NCI-H1105 (cell line): Measurements from ENCODE around the gene CCDC178.
"Not testable (repeated sequence)": the region's sequence is repeated elsewhere in the genome, so short reads cannot be mapped to it uniquely, and the experiment has no call there.

Experiments
- DNase-seq: peaks from one replicate; lab custom pipeline; 2025; lab: John Stamatoyannopoulos, UW

The CCDC178 gene, protein sequence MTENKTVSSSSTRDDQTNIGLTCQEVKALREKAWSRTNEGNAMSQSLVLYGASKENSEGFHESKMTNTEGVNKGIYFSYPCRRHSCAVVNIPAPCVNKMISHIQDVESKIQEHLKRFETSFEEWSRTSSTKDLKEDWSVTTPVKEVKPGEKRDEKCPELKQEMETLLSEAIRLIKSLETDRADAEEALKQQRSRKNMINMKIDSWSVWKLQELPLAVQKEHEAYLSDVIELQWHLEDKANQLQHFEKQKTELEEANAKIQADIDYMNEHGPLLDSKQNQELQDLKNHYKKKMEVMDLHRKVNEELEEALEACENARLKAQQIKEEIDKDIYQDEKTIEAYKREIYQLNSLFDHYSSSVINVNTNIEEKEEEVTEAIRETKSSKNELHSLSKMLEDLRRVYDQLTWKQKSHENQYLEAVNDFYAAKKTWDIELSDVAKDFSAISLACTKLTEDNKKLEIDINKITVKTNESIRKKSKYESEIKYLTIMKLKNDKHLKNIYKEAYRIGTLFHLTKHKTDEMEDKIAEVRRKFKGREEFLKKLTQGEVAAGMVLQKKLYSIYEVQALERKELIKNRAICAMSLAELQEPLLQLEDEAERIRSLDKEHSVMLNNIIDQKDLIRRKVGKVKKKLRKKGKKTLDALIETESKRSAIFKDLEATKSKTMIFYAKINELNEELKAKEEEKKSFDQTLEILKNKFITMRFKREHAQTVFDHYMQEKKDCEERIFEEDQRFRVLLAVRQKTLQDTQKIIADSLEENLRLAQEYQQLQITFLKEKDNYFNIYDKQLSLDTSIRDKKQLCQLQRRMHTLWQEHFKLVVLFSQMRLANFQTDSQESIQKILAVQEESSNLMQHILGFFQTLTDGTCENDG

DNA sequence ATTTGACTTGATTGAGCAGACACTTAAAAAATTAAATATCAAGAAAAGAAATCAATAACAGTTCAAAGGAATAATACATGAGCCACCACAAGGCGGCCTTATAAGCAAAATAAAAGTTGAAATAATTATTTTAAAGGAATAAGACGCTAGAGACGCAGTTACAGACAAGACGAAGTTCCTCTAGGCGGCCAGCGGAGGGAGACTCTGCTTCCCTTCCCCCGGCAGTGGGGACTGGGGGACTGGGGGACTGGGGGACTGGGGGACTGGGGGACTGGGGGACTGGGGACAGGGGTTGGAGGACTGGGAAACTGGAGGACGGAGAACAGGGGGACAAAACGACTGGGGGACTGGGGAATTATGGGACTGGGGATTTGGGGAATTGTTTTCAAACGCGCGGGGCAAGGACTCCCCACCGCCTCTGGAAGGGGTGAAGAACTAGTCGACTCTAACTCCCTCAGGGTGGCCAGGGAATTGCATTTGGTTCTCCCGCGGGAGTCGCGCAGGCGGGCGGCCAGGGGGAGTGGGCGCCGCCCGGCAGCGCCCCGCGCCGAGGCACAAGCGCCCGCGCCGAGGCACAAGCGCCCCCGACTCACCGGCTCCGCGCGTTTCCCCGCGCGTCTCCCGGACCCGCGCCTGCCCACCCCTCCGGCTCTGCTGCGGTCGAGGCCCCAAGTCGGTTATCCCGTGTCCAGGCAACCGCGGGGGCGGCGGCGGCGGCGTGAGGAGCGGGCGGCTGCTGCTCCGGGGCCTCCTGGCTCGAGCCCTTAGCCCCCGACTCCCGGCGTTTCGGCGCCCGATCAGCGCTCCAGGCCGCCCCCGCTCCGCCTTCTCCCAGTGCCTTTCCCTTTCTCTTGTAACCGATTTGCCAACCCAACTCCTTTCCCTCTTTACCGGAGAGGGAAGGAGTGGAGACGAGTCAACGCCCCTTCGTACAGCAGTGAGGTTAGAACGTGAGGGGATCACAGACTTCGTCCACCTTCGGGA, at the start of gene CCDC178:
Gene CCDC178 (minus strand): TSS at position 662 of the 984 bp plus-strand sequence. CDS start 28,633 bp downstream, outside the sequence.
- DNase-seq, result peak; percentile 51

DNA sequence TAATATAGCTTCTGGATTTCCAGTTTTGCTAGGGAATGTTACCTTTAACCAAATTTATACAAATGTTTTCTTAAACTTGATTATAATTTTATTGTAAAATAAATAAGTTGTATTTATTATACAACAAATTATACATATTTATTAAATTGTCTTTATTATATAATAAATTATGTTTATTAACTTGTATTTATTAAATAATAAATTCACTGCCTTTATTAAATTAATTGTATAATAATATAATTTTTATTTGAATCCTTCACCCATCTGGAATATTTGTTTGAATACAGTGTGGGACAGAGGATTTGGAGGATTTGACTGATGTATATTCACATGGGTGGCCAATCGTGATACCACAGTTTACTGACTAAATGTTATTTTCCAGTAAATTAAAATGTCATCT, 43.4 kb upstream of the CCDC178 start:
- DNase-seq, result no peak

DNA sequence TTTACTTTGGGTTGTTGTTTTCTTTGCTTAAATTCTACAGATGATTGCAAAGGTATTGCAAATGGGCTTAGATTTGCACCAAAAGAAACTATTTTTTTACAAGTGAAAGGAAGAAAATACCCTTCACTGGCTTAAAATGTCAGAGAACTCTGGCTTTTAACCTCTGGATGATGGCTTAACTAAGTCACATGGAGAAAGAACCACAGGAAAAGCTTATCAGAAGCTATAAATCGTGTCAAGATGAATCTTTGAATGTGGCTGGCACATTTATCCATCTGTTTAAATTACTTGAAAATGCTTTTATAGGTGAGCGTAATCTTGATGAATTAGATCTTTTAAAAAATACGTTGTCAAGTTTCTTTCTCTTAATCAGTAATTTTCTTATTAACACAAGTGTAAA, 32.0 kb upstream of the CCDC178 start:
- no peak for DNase-seq

DNA sequence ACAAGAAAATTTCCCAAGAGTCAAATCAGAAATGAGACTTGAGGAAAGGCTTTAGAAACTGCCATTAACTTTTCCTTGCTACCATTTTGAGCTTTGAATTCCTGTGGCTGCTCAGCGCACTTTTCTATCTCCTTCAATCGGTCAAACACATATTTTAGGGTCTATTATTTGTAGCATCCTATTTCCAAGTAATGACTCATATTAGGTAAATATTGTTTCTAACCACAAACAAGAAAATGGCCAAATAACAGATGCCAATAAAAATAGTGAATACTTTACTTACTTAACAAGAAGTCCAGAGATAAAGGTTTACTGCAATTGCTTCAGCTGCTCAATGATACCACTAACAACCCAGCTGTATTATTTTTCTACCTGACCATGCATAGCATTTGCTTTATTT, 29.7 kb upstream of the CCDC178 start:
- DNase-seq, result no peak

DNA sequence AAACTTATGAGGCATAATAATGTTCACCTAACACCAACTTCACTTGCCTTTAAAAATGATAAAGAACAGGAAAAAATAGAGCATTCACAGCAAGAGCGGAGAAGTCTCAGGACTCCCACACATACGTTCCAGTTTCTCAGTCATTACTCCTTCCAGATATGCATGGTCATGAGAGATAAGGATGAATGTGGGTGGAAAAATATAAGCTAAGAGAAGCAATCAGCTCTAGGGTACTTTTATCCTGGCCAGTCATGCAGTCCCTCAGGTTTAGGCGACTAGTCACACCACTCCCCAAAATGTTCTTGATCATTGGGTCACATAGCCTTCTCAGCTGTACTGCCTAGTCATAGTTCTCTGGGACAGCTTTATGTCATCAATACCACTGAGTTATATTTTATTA, 29.2 kb upstream of the CCDC178 start:
- DNase-seq, result no peak

DNA sequence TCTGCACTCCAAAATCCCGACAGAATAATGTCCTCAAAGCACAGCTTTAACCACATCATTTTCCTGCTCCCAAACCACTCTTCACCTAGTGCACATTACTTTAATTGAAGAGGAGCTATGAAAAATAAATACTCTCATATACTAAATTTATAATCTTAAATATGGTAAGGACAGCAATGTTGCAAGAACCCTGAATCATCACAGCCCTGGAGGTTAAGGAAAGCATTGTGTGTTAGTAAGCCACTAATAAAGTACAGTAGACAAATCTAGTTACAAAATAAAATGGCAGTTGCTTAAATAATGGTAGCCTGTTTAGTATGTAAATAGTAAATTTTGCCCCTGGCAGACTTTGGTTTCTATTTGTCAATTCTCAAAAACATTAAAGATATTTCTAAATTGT, 27.0 kb upstream of the CCDC178 start:
- DNase-seq, result no peak

DNA sequence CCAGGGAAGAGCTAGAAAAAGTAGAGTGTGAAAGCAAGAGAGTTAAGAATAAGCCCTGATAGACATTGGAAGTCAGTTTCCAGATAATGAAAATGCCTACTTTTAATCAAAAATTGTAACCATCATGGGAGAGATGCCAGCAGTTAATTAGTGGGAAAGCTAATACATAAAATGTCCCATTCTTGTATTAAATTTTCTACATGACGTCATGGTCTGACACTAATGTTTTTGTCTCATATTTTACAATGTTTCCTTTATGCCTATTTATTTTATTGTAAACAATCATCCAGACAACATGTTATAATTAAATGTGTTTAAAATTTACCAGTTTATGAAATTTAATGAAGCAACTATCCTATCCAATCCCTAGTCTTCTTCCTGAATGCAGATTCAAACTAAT, 26.3 kb upstream of the CCDC178 start:
- DNase-seq, result no peak

DNA sequence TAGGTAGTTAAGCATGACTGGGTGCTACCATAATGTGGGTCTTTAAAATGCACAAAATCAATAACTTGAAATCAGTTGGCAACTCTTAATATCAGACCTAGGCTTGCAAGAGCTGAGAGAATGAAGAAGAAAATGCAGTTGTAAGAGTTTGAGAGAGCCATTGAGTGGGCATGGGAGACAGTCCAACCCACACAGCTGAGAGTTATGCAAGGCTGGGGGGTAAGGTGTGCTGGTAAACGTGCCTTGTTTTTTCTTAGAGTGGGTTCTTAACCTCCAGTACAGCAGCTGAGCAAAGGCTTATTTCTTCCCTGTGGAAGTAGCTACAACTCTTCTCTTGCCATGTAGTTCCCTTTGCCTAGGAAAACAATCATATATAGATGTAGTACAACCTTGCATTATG, 20.2 kb upstream of the CCDC178 start:
- DNase-seq, result no peak

DNA sequence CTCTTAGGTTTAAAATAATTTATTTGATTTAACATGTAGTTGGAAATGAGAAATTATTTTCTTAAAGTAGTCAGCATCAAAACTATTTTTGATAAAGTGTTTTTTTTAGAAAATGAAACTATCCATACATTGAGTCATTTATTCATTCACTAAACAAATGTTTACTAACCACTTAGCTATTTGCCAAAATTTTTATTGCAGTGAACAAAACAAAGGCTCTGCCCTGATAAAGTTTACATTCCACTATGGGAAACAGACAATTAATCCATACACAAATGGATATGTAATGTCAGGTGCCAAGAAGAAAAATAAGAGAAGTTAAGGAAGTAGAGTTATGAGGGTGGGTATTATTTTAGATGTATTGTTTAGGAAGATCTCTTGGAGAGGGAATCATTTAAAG, 19.1 kb upstream of the CCDC178 start:
- DNase-seq, result no peak

DNA sequence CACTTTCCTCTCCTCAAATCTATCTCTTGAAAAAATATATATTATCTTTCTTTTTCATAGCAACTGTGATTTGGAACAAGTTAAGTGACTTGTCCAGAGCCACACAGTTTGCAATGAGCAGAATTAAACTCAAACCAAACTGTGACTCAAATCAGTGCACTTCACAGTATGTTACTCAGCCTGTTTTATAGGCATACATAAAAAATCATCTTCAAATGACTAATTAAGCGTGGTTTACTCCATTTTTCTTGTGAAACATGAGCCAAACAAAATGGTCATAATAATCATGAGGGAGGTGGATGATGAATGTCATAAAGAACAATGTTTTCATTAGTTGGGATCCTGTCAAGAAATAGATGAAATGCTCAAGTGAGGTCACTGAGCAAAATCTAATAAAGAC, 6.1 kb upstream of the CCDC178 start:
- no peak for DNase-seq

DNA sequence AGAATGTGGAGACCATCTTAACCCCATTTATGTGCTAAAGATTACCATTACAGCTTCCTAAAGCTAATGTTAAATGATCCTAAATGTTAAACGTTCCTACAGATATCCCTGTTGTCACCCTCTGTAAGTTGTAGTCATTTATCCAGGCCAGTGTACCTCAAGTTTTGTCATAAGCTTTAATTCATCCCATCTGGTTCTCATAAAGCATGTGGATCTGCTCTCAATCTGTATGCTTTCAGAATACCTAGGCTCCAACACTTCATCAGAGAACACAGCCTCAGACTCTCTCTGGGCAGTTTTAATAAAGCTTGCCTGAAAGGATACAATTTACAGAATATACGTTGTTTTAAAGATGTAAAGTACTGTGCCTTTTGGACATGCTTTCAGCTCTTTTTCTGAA, 4.2 kb upstream of the CCDC178 start:
- DNase-seq, result no peak

DNA sequence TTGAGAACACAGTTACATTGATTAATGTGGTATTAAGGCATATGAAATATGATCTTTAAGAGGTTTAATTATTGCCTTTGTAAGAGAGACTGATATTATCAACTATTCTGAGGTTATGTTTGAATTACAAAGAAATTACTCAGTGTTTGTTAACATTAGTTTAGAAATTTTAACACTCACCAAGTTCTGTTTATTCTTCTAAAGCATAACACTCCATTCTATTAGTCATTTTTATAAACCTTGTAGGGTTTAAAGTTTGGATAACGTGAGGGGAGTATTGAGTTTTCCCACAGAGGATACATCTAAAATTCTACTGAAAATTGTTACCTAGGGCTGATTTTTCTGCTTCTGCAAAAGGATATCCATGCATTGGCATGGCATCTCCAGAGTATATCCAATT, 7.7 kb downstream of the CCDC178 start:
- DNase-seq, result no peak

DNA sequence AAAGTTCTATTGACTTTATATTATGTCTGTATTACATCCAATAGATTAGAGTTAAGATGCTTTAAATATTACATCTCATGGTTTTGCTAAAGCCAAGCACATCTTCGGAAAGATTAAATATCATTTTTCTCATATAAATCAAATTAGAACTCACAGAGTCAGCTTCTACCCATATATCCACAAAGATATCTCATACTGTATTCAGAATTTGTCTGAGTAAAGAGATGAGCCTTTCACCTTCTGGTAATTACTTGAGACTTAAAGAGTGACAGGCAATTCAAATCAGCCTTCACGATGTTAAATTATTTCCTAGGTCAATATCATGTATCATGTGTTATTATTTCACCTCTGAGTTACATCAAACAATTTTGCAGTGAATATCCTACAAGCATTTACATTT, 13.0 kb downstream of the CCDC178 start:
- no peak for DNase-seq

DNA sequence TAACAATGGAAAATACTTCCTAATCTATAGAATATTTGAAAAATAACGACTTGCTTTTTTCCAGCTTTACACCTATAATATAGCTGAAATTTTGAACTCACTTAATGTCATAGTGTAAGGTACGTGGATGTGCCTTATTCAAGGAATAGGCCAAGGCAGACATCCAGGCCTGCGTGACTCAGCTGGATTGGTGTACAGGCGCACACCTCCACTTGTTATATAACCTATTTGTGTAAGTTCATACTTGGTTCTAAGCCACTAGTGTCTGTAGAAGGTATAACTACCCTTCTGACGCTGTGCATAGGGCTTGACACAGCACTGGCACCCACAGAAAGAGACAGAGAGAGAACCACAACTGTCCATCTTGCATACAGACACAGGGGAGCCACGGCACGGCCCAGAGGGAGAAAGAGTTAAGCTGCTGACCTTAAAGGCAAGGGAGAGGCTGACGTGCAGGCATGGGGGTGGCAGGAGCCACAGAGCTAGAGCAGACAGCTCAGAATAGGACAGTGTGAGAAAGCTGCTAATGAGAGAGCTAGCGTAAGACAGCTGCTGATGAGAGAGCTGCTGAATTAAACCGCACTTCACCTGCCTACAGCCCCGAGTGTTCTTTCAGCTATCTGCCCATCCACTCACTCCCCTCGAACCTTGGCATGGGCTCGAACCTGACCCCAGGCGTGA, 16.1 kb downstream of the CCDC178 start:
- no peak for DNase-seq

DNA sequence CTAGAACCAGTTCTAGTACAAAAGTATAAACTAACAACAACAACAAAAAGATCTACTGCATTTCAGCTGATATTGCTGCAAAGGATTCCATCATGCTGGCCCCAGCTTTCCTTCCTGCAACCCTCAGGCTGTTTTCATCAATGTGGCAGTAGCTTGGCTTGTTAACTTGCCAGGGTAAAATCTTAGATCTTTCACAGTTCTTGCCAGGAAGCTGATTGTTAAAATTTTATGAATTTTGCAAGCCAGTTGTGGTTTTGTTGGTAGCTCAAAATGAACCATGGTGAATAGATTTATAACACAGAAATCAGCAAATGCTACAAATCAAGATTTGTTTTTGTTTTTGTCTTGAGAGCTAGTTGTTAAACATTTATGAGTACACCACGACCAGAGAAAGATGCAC, 19.3 kb downstream of the CCDC178 start:
- DNase-seq, result no peak

DNA sequence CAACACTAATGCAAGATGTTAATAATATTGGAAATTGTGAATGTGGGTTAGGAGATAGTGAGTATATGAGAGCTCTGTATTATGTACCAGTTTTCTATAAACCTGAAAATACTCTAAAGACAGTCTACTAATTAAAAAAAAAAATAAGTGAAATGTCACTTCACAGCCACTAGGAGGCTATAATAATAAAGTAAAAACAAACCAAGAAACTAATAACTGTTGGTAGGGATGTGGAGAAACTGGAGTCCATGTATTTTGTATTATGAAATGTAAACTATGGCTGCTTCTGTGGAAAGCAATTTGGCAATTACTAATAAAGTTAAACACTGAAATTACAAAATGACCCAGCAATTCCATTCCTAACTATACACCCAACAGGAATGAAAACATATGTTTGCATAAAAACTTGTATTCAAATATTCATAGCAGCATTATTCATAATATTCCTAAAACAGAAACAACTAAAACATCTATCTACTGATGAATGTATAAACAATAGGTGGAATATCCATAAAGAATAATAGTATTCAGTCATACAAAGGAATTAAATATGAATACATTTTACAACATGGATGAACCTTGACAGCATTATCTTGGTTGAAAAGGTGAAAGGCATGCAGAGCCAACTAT, 36.2 kb downstream of the CCDC178 start:
- no peak for DNase-seq

DNA sequence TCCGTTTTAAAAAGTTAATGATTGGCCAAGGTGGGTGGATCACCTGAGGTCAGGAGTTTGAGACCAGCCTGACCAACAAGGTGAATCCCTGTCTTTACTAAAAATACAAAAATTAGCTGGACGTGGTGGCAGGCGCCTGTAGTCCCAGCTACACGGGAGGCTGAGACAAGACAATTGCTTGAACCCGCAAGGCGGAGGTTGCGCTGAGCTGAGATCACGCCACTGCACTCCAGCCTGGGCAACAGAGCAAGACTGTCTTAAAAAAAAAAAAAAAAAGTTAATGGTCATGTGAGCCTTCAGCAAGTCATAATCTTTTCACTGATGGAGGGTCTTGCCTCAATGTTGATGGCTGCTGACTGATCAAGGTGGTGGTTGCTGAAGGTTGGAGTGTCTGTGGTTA, 41.6 kb downstream of the CCDC178 start:
- not testable (repeated sequence) for DNase-seq

DNA sequence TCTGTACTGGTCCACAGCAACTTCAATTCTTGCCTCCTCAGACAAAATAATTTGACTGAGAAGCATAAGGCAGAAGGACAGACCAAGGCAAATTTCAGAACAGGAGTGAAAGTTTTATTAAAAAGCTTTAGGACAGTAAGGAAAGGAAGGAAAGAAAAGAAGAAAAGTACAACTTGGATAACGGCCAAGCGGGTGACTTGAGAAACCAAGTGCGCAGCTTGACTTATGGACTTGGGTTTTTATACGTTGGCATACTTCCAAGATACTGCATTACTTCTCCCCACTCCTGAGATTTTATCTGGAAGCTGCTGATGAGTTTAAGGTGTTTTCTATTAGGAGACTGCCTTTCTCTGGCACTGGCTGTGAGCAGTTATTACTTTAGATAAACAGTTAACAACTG, 64.7 kb downstream of the CCDC178 start:
- no peak for DNase-seq

DNA sequence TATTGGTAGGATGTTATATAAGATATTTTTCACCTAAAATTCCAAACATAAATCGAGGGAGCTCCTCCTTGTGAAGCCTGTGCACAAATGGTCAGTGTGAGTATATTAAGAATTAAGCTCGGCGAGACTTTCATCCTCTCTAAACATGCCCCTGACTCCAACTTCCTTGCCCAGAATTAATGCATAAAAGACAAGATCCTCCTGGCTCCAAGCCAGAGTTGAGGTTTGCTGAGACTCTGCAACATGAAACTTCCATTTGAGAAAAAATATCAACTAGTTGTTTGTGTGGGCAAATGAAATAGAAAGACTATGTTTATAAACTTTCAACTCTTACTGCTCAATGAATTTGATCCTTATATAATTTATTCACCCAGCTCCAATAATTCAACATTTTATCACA, 68.1 kb downstream of the CCDC178 start:
- no peak for DNase-seq

DNA sequence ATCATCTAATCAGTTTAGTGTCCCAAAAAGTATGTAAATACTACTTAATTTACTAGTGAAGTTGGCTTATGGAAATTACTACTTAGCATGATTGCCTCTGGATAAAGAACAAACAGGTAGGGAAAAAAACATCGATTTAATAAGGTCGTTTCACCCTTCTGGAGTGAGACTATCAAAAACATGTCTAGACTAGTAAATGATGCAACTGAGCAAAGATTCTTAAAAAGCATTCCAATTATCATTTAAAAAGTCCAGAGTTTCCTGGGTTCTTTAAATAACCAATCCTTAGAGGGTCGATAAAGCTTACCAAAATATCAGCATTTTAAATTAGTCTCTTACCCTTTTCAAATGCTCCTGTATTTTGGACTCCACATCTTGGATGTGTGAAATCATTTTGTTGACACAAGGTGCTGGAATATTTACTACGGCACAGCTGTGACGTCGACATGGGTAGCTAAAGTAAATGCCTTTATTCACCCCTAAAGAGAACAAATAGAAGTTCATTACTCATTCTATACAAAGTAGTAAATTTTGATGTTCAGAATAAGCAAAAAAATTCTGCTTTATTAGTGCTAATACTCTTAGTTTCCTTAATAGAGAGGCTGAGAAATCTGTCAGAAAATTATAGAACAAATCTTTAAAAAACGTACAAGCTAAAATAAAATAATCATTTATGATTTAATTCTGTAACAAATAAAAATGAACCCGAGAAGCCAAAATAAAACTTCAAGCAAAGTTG, 70.6 kb downstream of the CCDC178 start:
- peak; percentile 39 for DNase-seq
